GM19455 (cell line): ENCODE measurements around the gene GFOD1.
A peak's percentile ranks its signal among the peaks of the same experiment; 100 is the strongest.

Experiments
- ATAC-seq: cut with Tn5 transposase; IDR thresholded peaks from one replicate; pipeline ENCODE4 v1.9.1; 2021; ENCODE audit not compliant: unreplicated experiment

GFOD1 gene

GRCh38 chr6:13487122-13488014 is at the start of gene GFOD1:
TSS of gene GFOD1 (minus strand) at chr6:13487600. CDS start at chr6:13486890, 710 bp downstream.
- peak; percentile 89 for ATAC-seq

- ATAC-seq: no peak
Measured at GRCh38 chr6:13536796-13537526, 49.6 kb upstream of the GFOD1 start.

DNA sequence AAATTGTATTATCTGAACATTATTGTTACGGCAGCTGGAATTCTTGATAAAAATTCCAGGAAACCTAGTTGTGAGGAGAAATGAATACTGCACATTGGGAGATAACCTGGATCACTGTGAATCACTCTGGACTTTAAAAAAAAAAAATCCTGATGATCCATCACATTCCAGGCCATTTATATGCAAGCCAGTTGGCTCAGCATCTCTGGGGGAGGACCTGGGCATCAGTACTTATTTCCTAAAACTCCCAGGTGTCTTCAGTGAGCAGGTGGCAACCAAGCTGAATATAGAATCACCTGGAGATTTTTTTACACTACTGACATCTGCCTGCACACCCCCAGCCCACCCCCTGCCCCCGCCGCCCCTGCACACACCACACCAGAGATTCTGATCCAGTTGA is 47.9 kb upstream of the GFOD1 start:
- no peak for ATAC-seq

DNA sequence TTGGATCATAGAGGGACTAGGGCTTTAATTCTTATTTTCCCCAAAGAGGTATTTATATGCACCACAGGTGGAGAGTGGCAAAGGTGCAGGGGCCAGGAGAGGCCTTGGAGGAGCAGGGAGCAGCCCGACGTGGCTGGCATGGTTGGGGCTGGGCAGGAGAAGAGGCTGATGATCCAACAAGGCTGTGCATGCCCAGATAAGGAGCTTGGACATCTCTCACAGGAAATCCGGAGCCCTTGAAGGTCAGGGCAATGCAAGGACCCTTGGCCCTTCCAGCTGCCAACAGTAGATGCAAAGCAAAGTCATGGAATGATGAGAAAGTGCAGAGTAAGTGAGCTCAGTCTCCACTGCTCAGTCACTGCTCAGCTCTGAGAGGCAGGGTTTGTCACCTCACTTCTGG is 47.1 kb upstream of the GFOD1 start:
- ATAC-seq: no peak

DNA sequence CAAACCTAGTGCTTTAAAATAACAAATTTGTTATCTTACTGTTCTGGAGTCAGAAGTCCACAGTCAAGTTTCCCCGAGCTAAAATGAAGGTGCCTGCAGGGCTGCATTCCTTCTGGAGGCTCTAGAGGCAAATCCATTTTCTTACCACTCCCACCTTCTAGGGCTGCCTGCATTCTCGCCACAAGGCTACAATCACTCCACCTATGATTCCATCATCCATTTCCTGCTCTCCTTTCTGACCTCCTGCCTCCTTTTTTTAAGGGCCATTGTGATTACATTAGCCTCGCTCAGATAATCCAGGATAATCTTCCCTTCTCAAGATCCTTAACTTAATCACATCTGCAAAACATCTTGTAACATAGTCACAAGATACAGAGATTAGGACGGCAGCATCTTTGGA is 44.6 kb upstream of the GFOD1 start:
- ATAC-seq: no peak

- ATAC-seq: no peak
Measured at GRCh38 chr6:13528777-13529343, 41.5 kb upstream of the GFOD1 start.

- no peak for ATAC-seq
Measured at GRCh38 chr6:13528232-13528631, 40.8 kb upstream of the GFOD1 start.

DNA sequence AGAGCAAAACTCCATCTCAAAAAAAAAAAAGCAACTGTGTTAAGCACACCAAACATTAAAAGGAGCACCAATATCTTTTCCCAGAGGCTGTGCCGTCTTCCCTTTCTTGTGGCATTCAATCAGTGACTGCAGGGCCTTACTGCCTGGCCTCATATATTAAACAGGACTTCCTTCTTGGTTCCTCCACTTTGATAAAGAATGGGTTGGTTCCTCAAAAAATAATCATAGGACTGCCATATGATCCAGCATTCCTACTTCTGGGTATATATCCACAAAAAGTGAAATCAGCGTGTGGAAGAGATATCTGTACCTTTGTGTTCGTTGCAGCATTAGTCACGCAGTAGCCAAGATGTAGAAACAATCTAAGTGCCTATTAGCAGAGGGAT is 40.3 kb upstream of the GFOD1 start:
- ATAC-seq: no peak

DNA sequence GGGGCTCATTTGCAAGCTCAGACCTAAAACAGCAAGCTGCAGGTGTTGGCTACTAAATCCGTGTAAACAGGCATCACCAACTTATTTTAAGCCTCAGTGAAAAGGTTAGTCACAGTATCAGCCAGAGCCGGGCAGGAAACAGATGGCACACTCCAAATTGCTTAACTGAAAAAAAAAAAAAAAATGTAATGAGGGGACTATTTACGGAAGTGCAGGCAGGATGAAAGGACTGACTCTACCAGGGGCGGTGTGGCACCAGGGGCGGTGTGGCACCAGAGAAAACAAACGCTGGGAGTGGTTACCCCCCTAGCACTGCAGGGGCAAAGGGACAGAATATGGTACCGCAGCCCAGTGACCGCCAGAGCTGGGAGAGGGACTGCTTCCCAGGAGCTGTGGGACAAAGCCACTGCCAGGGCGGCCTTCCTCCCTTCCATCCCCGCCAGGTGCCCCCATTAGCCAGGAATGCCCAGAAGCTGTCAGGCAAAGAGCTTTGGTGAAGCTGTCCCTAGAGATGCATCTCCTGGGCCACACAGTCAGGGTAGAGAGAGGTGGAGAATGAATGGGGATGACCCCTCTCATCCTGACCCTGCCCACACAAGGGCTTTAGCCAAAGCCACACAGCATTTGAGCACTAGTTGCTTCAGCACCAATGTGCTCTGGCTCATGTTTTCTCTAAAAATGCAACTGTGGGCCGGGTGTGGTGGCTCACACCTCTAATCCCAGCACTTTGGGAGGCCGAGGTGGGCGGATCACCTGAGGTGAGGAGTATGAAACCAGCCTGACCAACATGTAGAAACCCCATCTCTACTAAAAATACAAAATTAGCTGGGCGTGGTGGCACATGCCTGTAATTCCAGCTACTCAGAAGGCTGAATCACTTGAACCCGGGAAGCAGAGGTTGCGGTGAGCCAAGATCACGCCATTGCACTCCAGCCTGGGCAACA is 39.6 kb upstream of the GFOD1 start:
- peak; percentile 75 for ATAC-seq

DNA sequence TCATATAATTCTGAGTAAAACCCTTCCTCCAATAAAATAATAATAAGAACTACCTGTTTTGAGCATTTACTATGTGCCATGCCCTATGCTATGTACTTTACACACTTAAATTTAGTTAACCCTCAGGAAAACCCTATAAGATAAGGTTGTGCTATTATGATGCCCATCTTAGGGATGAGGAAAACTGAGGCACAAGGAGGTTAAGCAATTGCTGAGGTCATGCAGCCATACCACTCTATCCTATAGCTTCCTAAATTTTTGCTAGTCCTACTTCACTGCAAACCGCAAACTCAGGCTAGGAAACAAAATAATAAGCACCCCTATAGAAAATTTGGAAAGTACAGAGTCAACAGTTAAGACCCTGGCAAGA is 38.9 kb upstream of the GFOD1 start:
- no peak for ATAC-seq

DNA sequence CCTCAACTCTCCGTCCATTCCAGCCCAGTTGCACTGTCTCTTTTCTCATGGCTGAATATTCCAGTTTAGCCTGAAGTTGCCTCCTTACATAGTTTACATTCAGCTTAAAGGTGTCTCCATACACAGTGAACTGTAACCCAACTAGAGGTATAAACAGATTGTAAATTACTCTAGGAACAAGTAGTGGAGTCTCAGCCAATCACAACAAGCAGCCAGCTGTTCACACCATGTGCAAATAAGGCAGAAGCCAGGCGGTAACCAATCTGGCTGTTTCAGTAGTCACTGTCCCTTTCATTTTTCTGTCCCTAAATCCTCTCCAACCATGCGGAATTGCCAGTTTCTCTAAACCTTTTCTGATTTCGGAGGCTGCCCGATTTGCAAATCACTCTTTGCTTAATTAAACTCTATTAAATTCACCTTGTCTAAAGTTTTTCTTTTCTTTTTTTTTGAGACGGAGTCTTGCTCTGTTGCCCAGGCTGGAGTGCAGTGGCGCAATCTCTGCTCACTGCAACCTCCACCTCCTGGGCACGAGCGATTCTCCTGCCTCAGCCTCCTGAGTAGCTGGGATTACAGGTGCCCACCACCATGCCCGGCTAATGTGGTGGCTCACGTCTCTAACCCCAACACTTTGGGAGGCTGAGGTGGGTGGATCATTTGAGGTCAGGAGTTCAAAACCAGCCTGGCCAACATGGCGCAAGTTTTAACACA is 37.6 kb upstream of the GFOD1 start:
- ATAC-seq: no peak

GRCh38 chr6:13523826-13524622 is 36.6 kb upstream of the GFOD1 start:
- no peak for ATAC-seq

DNA sequence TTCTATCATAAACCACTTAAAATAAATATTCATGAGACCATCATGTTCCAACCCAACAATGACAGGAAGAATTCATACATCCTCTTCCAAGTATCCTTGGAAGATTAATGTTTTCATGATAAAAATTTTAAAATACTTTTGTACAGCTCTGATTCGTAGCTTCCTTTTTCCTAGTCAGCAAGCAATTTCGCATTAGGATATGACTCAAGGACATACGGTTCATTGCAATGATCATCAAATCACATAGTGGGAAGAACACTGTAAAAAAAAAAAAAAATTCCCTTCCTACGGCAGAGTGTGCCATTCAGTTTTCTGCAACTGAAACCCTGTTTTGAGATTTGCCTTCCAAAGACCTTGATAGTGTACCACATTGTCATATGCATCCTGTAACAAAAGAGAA is 35.3 kb upstream of the GFOD1 start:
- ATAC-seq: no peak

DNA sequence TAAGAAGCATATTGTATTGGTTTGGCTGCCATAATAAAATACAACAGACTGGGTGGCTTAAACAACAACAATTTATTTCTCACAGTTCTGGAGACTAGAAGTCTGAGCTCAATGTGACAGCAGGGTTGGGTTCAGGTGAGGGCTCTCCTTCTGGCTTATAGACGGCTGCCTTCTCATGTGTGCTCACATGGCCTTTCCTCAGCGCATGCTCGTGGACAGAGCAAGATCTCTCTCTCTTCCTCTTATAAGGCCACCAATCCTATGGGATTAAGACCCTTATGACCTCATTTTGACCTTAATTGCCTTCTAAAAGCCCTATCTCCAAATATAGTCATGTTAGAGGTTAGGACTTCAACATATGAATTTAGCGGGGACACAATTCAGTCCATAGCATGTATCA is 32.4 kb upstream of the GFOD1 start:
- ATAC-seq: no peak

- no peak for ATAC-seq
Measured at GRCh38 chr6:13517116-13517515, 29.7 kb upstream of the GFOD1 start.

DNA sequence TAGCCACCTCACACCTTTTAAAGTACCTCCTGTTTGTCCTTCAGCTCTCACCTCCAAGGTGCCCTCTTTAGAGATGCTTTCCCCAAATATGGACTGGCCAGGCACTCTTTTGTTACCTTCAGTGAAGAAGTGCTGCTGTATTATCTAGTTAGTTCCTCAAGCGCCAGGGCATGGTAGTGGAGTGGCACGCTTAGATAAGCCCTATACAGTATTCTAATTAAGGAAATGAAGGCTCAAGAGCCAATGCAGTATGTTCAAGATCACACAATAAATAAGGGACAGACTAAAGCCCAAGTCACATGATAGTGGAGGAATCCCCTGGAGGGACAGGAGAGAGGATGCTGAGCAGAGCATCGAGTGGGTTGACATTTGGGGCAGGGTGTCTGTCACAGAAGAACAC is 28.5 kb upstream of the GFOD1 start:
- no peak for ATAC-seq

GRCh38 chr6:13513626-13514502 is 26.5 kb upstream of the GFOD1 start:
- no peak for ATAC-seq

GRCh38 chr6:13512900-13513299 is 25.5 kb upstream of the GFOD1 start:
- no peak for ATAC-seq
